ENCODE measurements around the gene AP3B2. TPM values are rescaled to one million over a fixed set of nuclear protein-coding genes. Genes with fewer than 3 reads are reported as not detected.

The AP3B2 gene
- total RNA-seq, 3 donors from 2014 or later, result 4.6 to 8.0 (median 5.3) TPM

- no peak for DNase-seq (ENCODE audit: low spot score in 2 of 2)
- Histone ChIP-seq H3K36me3 (no peaks in the 10 kb centered on the region), H3K27ac (no peak overlapping the region), H3K4me3 (peak overlapping the region in 2 of 3 donors; percentile 72 to 74), H3K4me1 (no peaks in the 10 kb centered on the region), H3K27me3 (no peaks in the 10 kb centered on the region), H3K9me3 (no peaks in the 10 kb centered on the region)
- intact Hi-C loops (cut with DNase I; ENCODE audit: low total_unique reads), result no loop called here
- TF ChIP-seq POLR2A (IDR thresholded peaks at IDR 0.05) (no peak), POLR2AphosphoS5 (IDR thresholded peaks at IDR 0.05) (no peak), CTCF (IDR thresholded peaks at IDR 0.05) (no peak)
Measured at GRCh38 chr15:82681371-82681770, 28.3 kb downstream of the AP3B2 start.

- Histone ChIP-seq H3K4me1 (no peaks in the 10 kb centered on the region), H3K4me3 (peak overlapping the region in 2 of 3 donors; percentile 72 to 74), H3K27ac (peak overlapping the region; percentile 83 to 84), H3K9me3 (no peaks in the 10 kb centered on the region), H3K36me3 (no peaks in the 10 kb centered on the region), H3K27me3 (no peaks in the 10 kb centered on the region)
- DNase-seq (ENCODE audit: low spot score in 2 of 2), result peak; percentile 77 to 78
- TF ChIP-seq POLR2AphosphoS5 (IDR thresholded peaks at IDR 0.05) (peak in 2 of 3 donors; percentile 55 to 87), CTCF (IDR thresholded peaks at IDR 0.05) (no peak), POLR2A (IDR thresholded peaks at IDR 0.05) (peak; percentile 65)
- intact Hi-C loops (cut with DNase I; ENCODE audit: low total_unique reads), result no loop called here
Measured at GRCh38 chr15:82680200-82681102, 29.2 kb downstream of the AP3B2 start.

GRCh38 chr15:82679626-82680199 is 30.0 kb downstream of the AP3B2 start:
- TF ChIP-seq POLR2AphosphoS5 (IDR thresholded peaks at IDR 0.05) (no peak), CTCF (IDR thresholded peaks at IDR 0.05) (no peak), POLR2A (IDR thresholded peaks at IDR 0.05) (no peak)
- Histone ChIP-seq H3K9me3 (no peaks in the 10 kb centered on the region), H3K36me3 (no peaks in the 10 kb centered on the region), H3K4me3 (peak overlapping the region in 2 of 3 donors; percentile 72 to 74), H3K27ac (peak overlapping the region in 1 of 2 donors; percentile 84), H3K27me3 (no peaks in the 10 kb centered on the region), H3K4me1 (no peaks in the 10 kb centered on the region)
- intact Hi-C loops (cut with DNase I; ENCODE audit: low total_unique reads), result loop anchor here (10.0 kb wide), 1 partner anchor 1985 kb away; the partner anchor contains the start of gene ABHD17C
- no peak for DNase-seq (ENCODE audit: low spot score in 2 of 2)

- TF ChIP-seq POLR2A (IDR thresholded peaks at IDR 0.05), result no peak
- no peak for TF ChIP-seq CTCF (IDR thresholded peaks at IDR 0.05)
- TF ChIP-seq POLR2AphosphoS5 (IDR thresholded peaks at IDR 0.05), result no peak
- DNase-seq (ENCODE audit: low spot score in 2 of 2), result no peak
- H3K4me1 ChIP-seq, result no peaks in the 10 kb centered on the region
- H3K9me3 ChIP-seq, result no peaks in the 10 kb centered on the region
- intact Hi-C loops (cut with DNase I; ENCODE audit: low total_unique reads), result loop anchor here (10.0 kb wide), 1 partner anchor 1983 kb away; the partner anchor contains the start of gene ABHD17C
- H3K27me3 ChIP-seq, result no peaks in the 10 kb centered on the region
- H3K4me3 ChIP-seq, result no peak overlapping the region
- H3K27ac ChIP-seq, result no peak overlapping the region
- no peaks in the 10 kb centered on the region for H3K36me3 ChIP-seq
Measured at GRCh38 chr15:82677720-82678323, 31.9 kb downstream of the AP3B2 start.

Measured in breast epithelium (tissue), 4 donors.